ENCODE results near the gene GALR3. TPM values are rescaled to one million over a fixed set of nuclear protein-coding genes. Genes with fewer than 3 reads are reported as not detected.

GALR3 gene
- total RNA-seq, 1 donor from 2014 or later = not detected

GRCh38 chr22:37827056-37827455, 3.9 kb downstream of the GALR3 start:
- Histone ChIP-seq H3K9me3 (no peaks in the 10 kb centered on the region), H3K27me3 (no peaks in the 10 kb centered on the region), H3K27ac (peak overlapping the region; percentile 54 to 63), H3K36me3 (peaks cover 14 to 32% of the 10 kb centered on the region in 2 donors), H3K4me1 (peaks cover 3 to 4% of the 10 kb centered on the region in 2 donors), H3K4me3 (no peak overlapping the region)
- intact Hi-C loops (cut with DNase I) = no loop called here
- DNase-seq (ENCODE audit: low spot score in 2 of 2) = no peak
- no peak for TF ChIP-seq CTCF (IDR thresholded peaks at IDR 0.05)

GRCh38 chr22:37830093-37830842, 7.1 kb downstream of the GALR3 start:
- Histone ChIP-seq H3K27ac (no peak overlapping the region), H3K4me3 (no peak overlapping the region), H3K4me1 (peaks cover 0 to 4% of the 10 kb centered on the region in 2 donors), H3K36me3 (peaks cover 38 to 55% of the 10 kb centered on the region in 2 donors), H3K27me3 (no peaks in the 10 kb centered on the region), H3K9me3 (no peaks in the 10 kb centered on the region)
- intact Hi-C loops (cut with DNase I) = no loop called here
- no peak for TF ChIP-seq CTCF (IDR thresholded peaks at IDR 0.05)
- no peak for DNase-seq (ENCODE audit: low spot score in 2 of 2)

GRCh38 chr22:37831472-37831871, 8.3 kb downstream of the GALR3 start:
- Histone ChIP-seq H3K4me3 (no peak overlapping the region), H3K9me3 (no peaks in the 10 kb centered on the region), H3K36me3 (peaks cover 42 to 56% of the 10 kb centered on the region in 2 donors), H3K4me1 (peaks cover 0 to 4% of the 10 kb centered on the region in 2 donors), H3K27ac (no peak overlapping the region), H3K27me3 (no peaks in the 10 kb centered on the region)
- intact Hi-C loops (cut with DNase I) = no loop called here
- DNase-seq (ENCODE audit: low spot score in 2 of 2) = no peak
- no peak for TF ChIP-seq CTCF (IDR thresholded peaks at IDR 0.05)

- H3K27me3 ChIP-seq = no peaks in the 10 kb centered on the region
- intact Hi-C loops (cut with DNase I) = no loop called here
- no peak overlapping the region for H3K27ac ChIP-seq
- no peak overlapping the region for H3K4me3 ChIP-seq
- peaks cover 43 to 63% of the 10 kb centered on the region in 2 donors for H3K36me3 ChIP-seq
- H3K4me1 ChIP-seq = peaks cover 0 to 2% of the 10 kb centered on the region in 2 donors
- DNase-seq (ENCODE audit: low spot score in 2 of 2) = no peak
- no peak for TF ChIP-seq CTCF (IDR thresholded peaks at IDR 0.05)
- no peaks in the 10 kb centered on the region for H3K9me3 ChIP-seq
Measured at GRCh38 chr22:37832022-37832857, 9.1 kb downstream of the GALR3 start.

- no peaks in the 10 kb centered on the region for H3K27me3 ChIP-seq
- intact Hi-C loops (cut with DNase I) = loop anchor here (10.0 kb wide), 2 partner anchors 473 to 863 kb away; partner anchors contain the start of genes CSNK1E, GTPBP1 and JOSD1
- H3K9me3 ChIP-seq = no peaks in the 10 kb centered on the region
- peaks cover 4 to 11% of the 10 kb centered on the region in 2 donors for H3K4me1 ChIP-seq
- no peak overlapping the region for H3K27ac ChIP-seq
- H3K4me3 ChIP-seq = no peak overlapping the region
- DNase-seq (ENCODE audit: low spot score in 2 of 2) = no peak
- peaks cover 19 to 23% of the 10 kb centered on the region in 2 donors for H3K36me3 ChIP-seq
- TF ChIP-seq CTCF (IDR thresholded peaks at IDR 0.05) = no peak
Measured at GRCh38 chr22:37842015-37842793, 19.0 kb downstream of the GALR3 start.
